Cardiac muscle cell (in vitro differentiated cells and primary cell): ENCODE measurements around the gene PLEKHG4. TPM values are rescaled to one million over a fixed set of nuclear protein-coding genes. Genes with fewer than 3 reads are reported as not detected.

ENCODE experiments used
- DNase-seq, 2 donors: peaks; one replicate each; pipeline versions ENCODE4 v3.0.0 to v3.0.0-alpha.2; 2010 to 2017; ENCODE audit warnings: low read depth in 1 of 2, low spot score in 1 of 2
- H3K27ac ChIP-seq: fragments of 200-600 bp; sonication (generic); 2 replicates; pipeline ENCODE4 v1.5.1; 2016
- H3K27me3 ChIP-seq: fragments of 200-600 bp; sonication (generic); 2 replicates; pipeline ENCODE4 v1.6.0; 2016; ENCODE audit warnings: control low read depth
- H3K36me3 ChIP-seq: fragments of 200-600 bp; sonication (generic); 2 replicates; pipeline ENCODE4 v1.5.1; 2016; ENCODE audit warnings: control low read depth
- H3K4me1 ChIP-seq: fragments of 200-600 bp; sonication (generic); 2 replicates; pipeline ENCODE4 v1.8.1; 2017; ENCODE audit warnings: low read depth, mild to moderate bottlenecking, mixed run types
- H3K4me3 ChIP-seq: fragments of 200-600 bp; sonication (generic); 2 replicates; pipeline ENCODE4 v1.5.1; 2016; ENCODE audit warnings: mild to moderate bottlenecking
- H3K9me3 ChIP-seq: fragments of 200-600 bp; sonication (generic); 2 replicates; pipeline ENCODE4 v1.5.1; 2017; ENCODE audit warnings: low read depth, mild to moderate bottlenecking, control low read depth
- CTCF ChIP-seq: IDR thresholded peaks from 2 replicates; pipeline ENCODE4 v1.5.1; 2012; ENCODE audit warnings: low read depth, mild to moderate bottlenecking, low read length
- polyA plus RNA-seq: library from polyadenylated mRNA; unstranded; fragments of >200 nt; fragmentation: Nextera tagmentation; extraction: Ambion mirVana; gene quantifications from 2 replicates; pipeline ENCODE4 v1.2.1, GENCODE V29; 2016
- total RNA-seq: library from RNA; depleted of rRNA; stranded (reverse); fragments of >200 nt; gene quantifications from 2 replicates; pipeline ENCODE4 v1.2.3, GENCODE V29; 2016

PLEKHG4 gene
- total and polyA plus RNA-seq, 2 experiments from 2014 or later, result 1.0 to 6.8 TPM

GRCh38 chr16:67312719-67313118, 33.4 kb downstream of the PLEKHG4 start:
- peak in 1 of 2 donors; percentile 22 for DNase-seq
- Histone ChIP-seq H3K4me1 (no peaks in the 10 kb centered on the region), H3K27ac (no peak overlapping the region)

GRCh38 chr16:67317853-67318252, 38.5 kb downstream of the PLEKHG4 start:
- H3K4me1 ChIP-seq, result no peaks in the 10 kb centered on the region
- H3K4me3 ChIP-seq, result no peak overlapping the region
- no peak for TF ChIP-seq CTCF
- H3K9me3 ChIP-seq, result no peaks in the 10 kb centered on the region
- peaks cover 49% of the 10 kb centered on the region for H3K27me3 ChIP-seq
- no peaks in the 10 kb centered on the region for H3K36me3 ChIP-seq
- DNase-seq, result no peak
- H3K27ac ChIP-seq, result no peak overlapping the region

More at GRCh38 chr16:67312719-67313118, 33.4 kb downstream of the PLEKHG4 start:
- no peaks in the 10 kb centered on the region for H3K36me3 ChIP-seq
- no peak for TF ChIP-seq CTCF
- H3K9me3 ChIP-seq, result no peaks in the 10 kb centered on the region
- peaks cover 17% of the 10 kb centered on the region for H3K27me3 ChIP-seq
- H3K4me3 ChIP-seq, result no peak overlapping the region

- H3K27ac ChIP-seq, result no peak overlapping the region
- H3K27me3 ChIP-seq, result peaks cover 42% of the 10 kb centered on the region
- no peaks in the 10 kb centered on the region for H3K9me3 ChIP-seq
- TF ChIP-seq CTCF, result no peak
- H3K36me3 ChIP-seq, result no peaks in the 10 kb centered on the region
- no peak for DNase-seq
- H3K4me3 ChIP-seq, result peak overlapping the region; percentile 35
- H3K4me1 ChIP-seq, result no peaks in the 10 kb centered on the region
These were observed 46.8 kb downstream of the PLEKHG4 start for GRCh38 chr16:67326115-67326471.

GRCh38 chr16:67326472-67327309, 47.4 kb downstream of the PLEKHG4 start, which contains the start of the genes KCTD19 and LRRC36:
TSS of gene KCTD19 (minus strand) at chr16:67326741. CDS start at chr16:67326707, 34 bp downstream.
TSS of gene LRRC36 (plus strand) at chr16:67326815. CDS start at chr16:67326863, 48 bp downstream.
- Histone ChIP-seq H3K36me3 (no peaks in the 10 kb centered on the region), H3K27ac (no peak within 1 kb of the TSS), H3K4me1 (no peaks in the 10 kb centered on the region), H3K4me3 (peak within 1 kb of the TSS; percentile 35), H3K9me3 (no peaks in the 10 kb centered on the region), H3K27me3 (peaks cover 36% of the 10 kb centered on the region)
- peak; percentile 38 for TF ChIP-seq CTCF
- peak; percentile 27 to 90 for DNase-seq

GRCh38 chr16:67327743-67328142, 48.4 kb downstream of the PLEKHG4 start:
- no peaks in the 10 kb centered on the region for H3K4me1 ChIP-seq
- TF ChIP-seq CTCF, result no peak
- no peak overlapping the region for H3K4me3 ChIP-seq
- H3K9me3 ChIP-seq, result no peaks in the 10 kb centered on the region
- H3K27me3 ChIP-seq, result peaks cover 25% of the 10 kb centered on the region
- no peak for DNase-seq
- H3K36me3 ChIP-seq, result no peaks in the 10 kb centered on the region
- H3K27ac ChIP-seq, result no peak overlapping the region
